Measurements from ENCODE around the gene UTS2R. TPM values are rescaled to one million over a fixed set of nuclear protein-coding genes. Genes with fewer than 3 reads are reported as not detected.
A peak's percentile ranks its signal among the peaks of the same experiment; 100 is the strongest.

The UTS2R gene
- polyA plus RNA-seq = not detected in 3 replicates
- polyA plus RNA-seq (2011; ENCODE audit: low read depth) = not detected
- polyA plus RNA-seq (2011; cell fraction: cytosol; rRNA removed) = not detected in 2 replicates
- polyA plus RNA-seq (2011; cell fraction: nucleus; rRNA removed) = not detected in 2 replicates
- polyA plus RNA-seq (2012; ENCODE audit: low replicate concordance) = not detected in 2 replicates
- polyA minus RNA-seq = not detected in 3 replicates
- not detected for polyA minus RNA-seq (2011; cell fraction: cytosol; rRNA and poly(A)+ RNA removed)
- polyA minus RNA-seq (2011; cell fraction: nucleus; rRNA and poly(A)+ RNA removed) = not detected in 2 replicates

DNA sequence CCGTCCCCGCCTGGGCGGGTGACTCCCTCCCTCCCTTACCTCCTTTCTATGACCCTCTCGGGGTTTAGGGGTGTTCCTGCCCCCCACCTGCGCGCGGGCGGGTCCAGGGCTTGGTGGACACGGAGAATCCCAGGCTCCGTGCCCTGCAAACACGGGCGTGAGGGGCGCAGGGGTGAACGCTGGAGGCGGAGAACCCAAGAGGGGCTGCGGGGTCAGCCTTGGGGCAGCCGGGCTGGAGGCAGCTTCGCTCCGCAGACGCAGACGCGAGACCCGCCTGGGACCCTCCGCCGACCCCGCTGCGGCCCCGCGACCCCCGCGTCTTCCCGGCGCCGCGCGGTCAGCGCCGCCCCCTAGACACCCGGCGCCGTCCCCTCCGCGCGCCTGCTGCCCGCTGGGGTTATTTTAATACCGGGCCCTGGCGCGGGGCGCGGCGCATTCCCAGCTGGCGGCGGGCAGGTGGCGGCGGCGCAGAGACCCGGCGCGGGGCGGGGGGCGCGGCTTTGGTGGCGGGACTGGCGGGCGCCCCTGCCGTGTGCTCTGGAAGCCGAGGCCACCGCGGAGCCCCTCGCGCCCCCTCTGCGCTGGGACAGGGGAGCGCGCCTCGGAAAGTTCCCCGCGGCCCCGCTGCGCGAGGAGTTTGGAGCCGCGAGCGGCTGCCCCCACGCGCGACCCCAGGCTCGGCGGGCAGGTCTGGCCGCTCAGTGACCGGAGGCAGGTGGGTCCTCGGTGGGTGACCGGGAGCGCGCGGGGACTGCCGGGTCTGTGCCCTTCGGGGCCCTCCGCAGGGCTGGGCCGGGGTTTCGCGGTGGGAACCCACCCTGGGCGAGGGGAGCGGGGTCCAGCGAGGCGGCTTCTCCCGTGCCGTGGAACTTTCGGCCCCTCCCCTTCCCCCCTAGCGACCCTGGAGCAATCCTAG lies at the start of gene UTS2R:
Gene UTS2R (plus strand): TSS at position 433 of the 916 bp plus-strand sequence. CDS start 2,560 bp downstream, outside the sequence.
- Histone ChIP-seq H3K9me3 (ENCODE audit: control insufficient read depth, low read depth, low read length) (no peaks in the 10 kb centered on the region), H2AFZ (ENCODE audit: control insufficient read depth, low read length) (no peak within 1 kb of the TSS), H3K9ac (ENCODE audit: control insufficient read depth, extremely low read depth, insufficient read depth, low read length) (no peak within 1 kb of the TSS), H4K20me1 (ENCODE audit: control insufficient read depth, extremely low read depth, insufficient read depth, low read length) (no peaks in the 10 kb centered on the region), H3K79me2 (ENCODE audit: control insufficient read depth, insufficient read depth, low read length) (no peaks in the 10 kb centered on the region), H3K27ac (ENCODE audit: control insufficient read depth, insufficient read depth, low read length) (no peak within 1 kb of the TSS), H3K9me1 (ENCODE audit: control insufficient read depth, extremely low read depth, insufficient read depth, low read length) (no peaks in the 10 kb centered on the region), H3K27me3 (ENCODE audit: control insufficient read depth, extremely low read depth, insufficient read depth, low read length) (peaks cover 67% of the 10 kb centered on the region), H3K4me1 (ENCODE audit: control insufficient read depth, extremely low read depth, insufficient read depth, low read length) (peaks cover 3% of the 10 kb centered on the region), H3K4me3 (ENCODE audit: control insufficient read depth in 2 of 3, extremely low read depth in 1 of 3, insufficient read depth in 2 of 3, low read depth in 1 of 3, low read length in 3 of 3) (peak within 1 kb of the TSS in 2 of 3 experiments; percentile 25 to 54), H3K4me2 (ENCODE audit: control insufficient read depth, extremely low read depth, insufficient read depth, low read depth, low read length) (peak within 1 kb of the TSS; percentile 70), H3K36me3 (ENCODE audit: control insufficient read depth in 2 of 2, extremely low read depth in 1 of 2, insufficient read depth in 2 of 2, low read length in 2 of 2) (no peaks in the 10 kb centered on the region)
- FAIRE-seq (no peak), DNase-seq (ENCODE audit: low read depth, low spot score) (no peak)
- TF ChIP-seq, protein P1, sequence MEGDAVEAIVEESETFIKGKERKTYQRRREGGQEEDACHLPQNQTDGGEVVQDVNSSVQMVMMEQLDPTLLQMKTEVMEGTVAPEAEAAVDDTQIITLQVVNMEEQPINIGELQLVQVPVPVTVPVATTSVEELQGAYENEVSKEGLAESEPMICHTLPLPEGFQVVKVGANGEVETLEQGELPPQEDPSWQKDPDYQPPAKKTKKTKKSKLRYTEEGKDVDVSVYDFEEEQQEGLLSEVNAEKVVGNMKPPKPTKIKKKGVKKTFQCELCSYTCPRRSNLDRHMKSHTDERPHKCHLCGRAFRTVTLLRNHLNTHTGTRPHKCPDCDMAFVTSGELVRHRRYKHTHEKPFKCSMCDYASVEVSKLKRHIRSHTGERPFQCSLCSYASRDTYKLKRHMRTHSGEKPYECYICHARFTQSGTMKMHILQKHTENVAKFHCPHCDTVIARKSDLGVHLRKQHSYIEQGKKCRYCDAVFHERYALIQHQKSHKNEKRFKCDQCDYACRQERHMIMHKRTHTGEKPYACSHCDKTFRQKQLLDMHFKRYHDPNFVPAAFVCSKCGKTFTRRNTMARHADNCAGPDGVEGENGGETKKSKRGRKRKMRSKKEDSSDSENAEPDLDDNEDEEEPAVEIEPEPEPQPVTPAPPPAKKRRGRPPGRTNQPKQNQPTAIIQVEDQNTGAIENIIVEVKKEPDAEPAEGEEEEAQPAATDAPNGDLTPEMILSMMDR (optimal IDR thresholded peaks at IDR 0.05 in 1 of 3, IDR thresholded peaks at IDR 0.05 in 1 of 3, conservative IDR thresholded peaks at IDR 0.05 in 1 of 3; ENCODE audit: extremely low read depth in 1 of 3, insufficient read depth in 2 of 3, low read length in 3 of 3) = no peak
- peak; percentile 71 for TF ChIP-seq EZH2 (IDR thresholded peaks at IDR 0.05; ENCODE audit: low read length)
- dilution Hi-C loops (cut with MboI; ENCODE audit: extremely low pct_ligation_motif_present, low sequenced_read_pairs) = no loop called here

DNA sequence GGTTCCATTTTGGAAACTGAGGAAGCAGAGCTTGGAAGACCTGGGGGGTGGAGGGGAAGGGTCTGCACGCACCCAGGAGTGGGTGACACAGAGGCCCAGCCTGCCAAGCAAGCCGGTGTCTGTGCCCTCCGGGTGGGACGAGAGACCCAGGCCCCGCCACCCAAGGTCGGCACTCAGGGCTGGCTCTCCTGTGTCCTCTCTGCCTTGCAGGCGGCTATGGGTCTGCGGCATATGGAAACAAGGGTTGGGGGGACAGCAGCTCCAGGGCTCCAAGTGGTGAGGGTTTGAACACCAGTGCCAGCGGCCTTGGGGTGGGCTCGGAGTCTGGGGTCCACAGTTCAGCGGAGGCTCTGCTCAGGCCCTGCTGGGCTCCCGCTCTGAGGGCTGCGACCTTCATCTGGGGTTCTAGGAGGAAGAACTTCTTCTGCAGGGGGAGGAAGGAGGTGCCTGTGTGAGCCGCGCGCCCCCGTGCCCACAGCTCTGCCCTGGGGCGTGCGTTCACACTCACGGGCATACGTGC lies 49.6 kb upstream of the UTS2R start:
- DNase-seq (ENCODE audit: low read depth, low spot score) = no peak

More for the DNA sequence above, 49.6 kb upstream of the UTS2R start:
- no peak overlapping the region for H3K9ac ChIP-seq (ENCODE audit: control insufficient read depth, extremely low read depth, insufficient read depth, low read length)
- FAIRE-seq = no peak
- H3K79me2 ChIP-seq (ENCODE audit: control insufficient read depth, insufficient read depth, low read length) = no peaks in the 10 kb centered on the region
- peaks cover 9% of the 10 kb centered on the region for H3K4me1 ChIP-seq (ENCODE audit: control insufficient read depth, extremely low read depth, insufficient read depth, low read length)
- H3K4me3 ChIP-seq (ENCODE audit: control insufficient read depth in 2 of 3, extremely low read depth in 1 of 3, insufficient read depth in 2 of 3, low read depth in 1 of 3, low read length in 3 of 3) = no peak overlapping the region
- peaks cover 2% of the 10 kb centered on the region for H3K9me1 ChIP-seq (ENCODE audit: control insufficient read depth, extremely low read depth, insufficient read depth, low read length)
- H3K27me3 ChIP-seq (ENCODE audit: control insufficient read depth, extremely low read depth, insufficient read depth, low read length) = peaks cover 22% of the 10 kb centered on the region
- TF ChIP-seq, protein P1 (optimal IDR thresholded peaks at IDR 0.05 in 1 of 3, IDR thresholded peaks at IDR 0.05 in 1 of 3, conservative IDR thresholded peaks at IDR 0.05 in 1 of 3; ENCODE audit: extremely low read depth in 1 of 3, insufficient read depth in 2 of 3, low read length in 3 of 3) = no peak
- TF ChIP-seq EZH2 (IDR thresholded peaks at IDR 0.05; ENCODE audit: low read length) = no peak
- H2AFZ ChIP-seq (ENCODE audit: control insufficient read depth, low read length) = no peak overlapping the region
- H3K9me3 ChIP-seq (ENCODE audit: control insufficient read depth, low read depth, low read length) = peaks cover 15% of the 10 kb centered on the region
- dilution Hi-C loops (cut with MboI; ENCODE audit: extremely low pct_ligation_motif_present, low sequenced_read_pairs) = no loop called here
- H3K4me2 ChIP-seq (ENCODE audit: control insufficient read depth, extremely low read depth, insufficient read depth, low read depth, low read length) = no peak overlapping the region
- H3K27ac ChIP-seq (ENCODE audit: control insufficient read depth, insufficient read depth, low read length) = no peak overlapping the region
- peaks cover 3% of the 10 kb centered on the region for H4K20me1 ChIP-seq (ENCODE audit: control insufficient read depth, extremely low read depth, insufficient read depth, low read length)
- H3K36me3 ChIP-seq (ENCODE audit: control insufficient read depth in 2 of 2, extremely low read depth in 1 of 2, insufficient read depth in 2 of 2, low read length in 2 of 2) = no peaks in the 10 kb centered on the region
